Measurements from ENCODE around the gene CYB561D1.

Gene CYB561D1

GRCh38 chr1:109482242-109482641 lies 11.7 kb upstream of the CYB561D1 start:
- no peak for DNase-seq

- no peak for DNase-seq
Observed at GRCh38 chr1:109482791-109483671, 10.9 kb upstream of the CYB561D1 start.

- peak; percentile 86 for DNase-seq
Observed at GRCh38 chr1:109483672-109484518, 10.0 kb upstream of the CYB561D1 start, which contains the start of gene ATXN7L2. TSS of gene ATXN7L2 (plus strand) at chr1:109483905. CDS start at chr1:109483954, 49 bp downstream.

DNA sequence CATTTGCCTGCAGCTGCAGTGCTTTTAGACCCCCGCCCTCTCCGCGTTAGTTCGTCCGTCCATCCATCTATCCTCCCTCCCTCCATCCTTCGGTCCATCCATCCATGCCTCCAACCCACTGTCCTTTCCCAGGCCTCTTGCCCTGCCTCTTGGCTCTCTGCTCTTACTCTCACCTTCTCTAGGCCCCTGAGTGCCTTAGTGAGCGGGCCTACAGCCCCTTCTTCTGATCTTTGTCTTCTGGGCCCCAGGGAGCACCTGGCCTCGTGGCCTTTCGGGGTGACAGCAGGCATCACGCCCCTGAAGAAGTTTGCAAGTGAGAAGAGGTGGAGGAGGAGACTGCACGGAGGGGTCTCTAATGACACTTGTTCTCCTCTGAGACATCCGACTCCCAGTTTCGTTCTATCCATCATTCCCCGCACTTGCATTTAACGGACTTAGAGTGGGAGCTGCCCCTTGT lies 9.3 kb upstream of the CYB561D1 start:
- DNase-seq: peak; percentile 12

DNA sequence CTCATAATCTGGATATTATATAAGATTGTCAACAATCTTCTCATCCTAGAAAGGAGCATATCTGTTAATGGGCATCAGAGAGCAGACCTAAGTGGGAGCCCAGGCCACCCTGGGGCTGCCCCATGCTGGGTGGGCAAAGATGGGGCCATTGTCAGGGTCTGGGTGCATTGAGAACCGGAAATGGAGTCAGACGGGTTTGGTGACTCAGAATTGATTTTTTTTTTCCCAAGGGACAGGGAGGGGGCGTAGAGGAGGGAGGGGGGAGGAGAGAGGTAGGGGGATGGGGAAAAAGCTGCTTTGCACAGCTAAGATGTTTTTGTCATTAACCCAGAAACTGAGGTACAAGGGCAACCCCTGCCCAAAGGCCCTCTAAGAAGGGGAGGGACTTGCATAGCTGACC lies 8.9 kb upstream of the CYB561D1 start:
- no peak for DNase-seq

- no peak for DNase-seq
Observed at GRCh38 chr1:109487261-109487660, 6.6 kb upstream of the CYB561D1 start.

- peak; percentile 16 for DNase-seq
Observed at GRCh38 chr1:109488201-109488600, 5.7 kb upstream of the CYB561D1 start.

GRCh38 chr1:109488696-109489095 lies 5.2 kb upstream of the CYB561D1 start:
- no peak for DNase-seq

- DNase-seq: peak; percentile 56
Observed at GRCh38 chr1:109490029-109490933, 3.6 kb upstream of the CYB561D1 start.

- no peak for DNase-seq
Observed at GRCh38 chr1:109490934-109491302, 3.0 kb upstream of the CYB561D1 start.

DNA sequence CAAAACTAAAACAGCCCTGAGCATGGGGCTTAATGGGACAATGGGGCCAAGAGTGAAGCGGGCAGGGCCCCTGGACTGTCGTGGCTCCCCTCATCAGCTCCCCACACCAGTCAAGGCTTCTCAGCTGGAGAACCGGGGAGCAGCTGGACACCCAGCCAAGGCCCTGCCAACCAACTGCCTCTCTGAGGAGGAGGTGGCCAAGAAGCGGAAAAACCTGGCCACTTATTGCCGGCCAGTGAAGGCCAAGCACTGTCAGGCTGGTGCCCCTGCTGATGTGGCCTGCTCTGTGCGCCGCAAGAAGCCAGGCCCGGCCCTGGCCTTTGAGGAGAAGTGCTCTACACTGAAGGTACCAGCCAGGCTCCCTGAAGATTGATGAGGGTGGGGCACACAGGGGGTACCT lies 2.5 kb upstream of the CYB561D1 start:
- DNase-seq: no peak

DNA sequence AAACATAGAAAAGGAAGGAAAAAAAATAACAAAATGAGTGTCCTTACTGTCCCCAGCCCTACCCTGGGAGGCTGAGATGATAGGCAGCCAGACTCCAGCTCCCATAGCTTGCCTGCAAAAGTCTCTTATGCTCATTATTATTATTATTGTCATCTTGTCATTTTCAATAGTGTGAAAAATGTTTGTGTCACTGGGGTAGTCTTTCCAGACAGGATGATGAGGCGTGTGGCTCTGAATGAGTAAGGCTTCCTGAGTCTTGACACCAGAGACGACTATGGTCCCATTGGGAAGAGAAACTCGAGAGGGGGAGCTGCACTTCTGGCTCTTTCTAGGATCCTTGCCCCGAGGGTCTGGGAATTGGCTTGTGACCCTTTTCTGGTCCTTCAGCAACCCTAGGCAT lies 1.1 kb upstream of the CYB561D1 start:
- DNase-seq: no peak

DNA sequence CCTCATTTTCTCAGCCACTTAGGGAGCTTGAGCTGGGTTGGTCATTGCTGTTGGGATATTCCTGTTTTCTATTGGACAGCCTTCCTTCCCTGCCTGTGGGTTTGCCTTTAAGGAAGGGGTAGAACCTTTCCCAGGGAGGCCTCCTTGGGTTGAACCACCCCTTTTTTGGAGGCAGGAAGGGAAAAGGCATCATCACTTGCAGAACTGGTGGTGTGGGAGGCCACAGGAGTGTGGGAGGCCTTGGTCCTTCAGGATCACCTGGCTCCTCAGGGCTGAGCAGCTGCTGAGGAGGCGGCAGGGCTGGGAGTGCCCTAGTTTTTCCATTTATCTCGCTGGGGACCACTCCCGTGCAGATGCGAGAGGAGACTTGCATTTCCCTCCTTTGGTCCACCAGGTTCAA lies 667 bp upstream of the CYB561D1 start:
- DNase-seq: no peak

GRCh38 chr1:109495738-109496137 lies 1.8 kb downstream of the CYB561D1 start:
- DNase-seq: no peak

DNA sequence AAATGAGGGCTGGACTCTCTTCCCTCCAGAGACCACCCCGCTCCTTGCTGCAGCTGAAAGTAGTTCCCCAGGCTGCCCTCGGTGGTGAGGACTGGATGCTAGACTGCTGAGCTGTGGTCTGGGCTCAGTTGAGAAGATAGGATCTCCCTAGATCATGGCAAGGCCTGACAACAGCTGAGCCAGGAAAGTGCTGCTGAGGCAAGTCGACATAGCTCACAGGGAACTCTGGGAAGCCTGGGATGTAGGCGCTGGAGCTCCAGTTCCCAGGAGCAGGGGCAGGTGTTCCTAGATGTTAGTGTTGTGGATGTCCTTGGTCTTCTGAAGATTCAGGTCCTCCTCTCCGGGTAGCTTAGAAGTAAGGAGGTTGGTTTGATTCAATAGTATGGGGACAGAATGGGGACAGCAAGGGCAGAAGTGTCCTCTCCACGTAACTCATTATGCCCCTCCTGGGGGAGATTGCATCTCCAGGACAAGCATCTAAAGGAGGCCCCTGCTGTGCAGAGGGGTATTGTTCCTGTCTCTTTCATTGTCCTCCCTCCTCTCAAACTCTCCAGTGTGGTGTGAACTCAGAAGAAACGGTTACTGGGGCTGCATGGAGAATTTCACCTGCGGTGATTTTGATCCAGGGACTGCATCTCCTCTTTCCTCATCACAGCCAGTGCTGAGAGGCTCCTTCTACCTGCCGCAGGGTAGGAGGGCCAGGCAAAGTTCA lies 3.7 kb downstream of the CYB561D1 start:
- DNase-seq: no peak

- peak; percentile 36 for DNase-seq
Observed at GRCh38 chr1:109498161-109498801, 4.4 kb downstream of the CYB561D1 start.

DNA sequence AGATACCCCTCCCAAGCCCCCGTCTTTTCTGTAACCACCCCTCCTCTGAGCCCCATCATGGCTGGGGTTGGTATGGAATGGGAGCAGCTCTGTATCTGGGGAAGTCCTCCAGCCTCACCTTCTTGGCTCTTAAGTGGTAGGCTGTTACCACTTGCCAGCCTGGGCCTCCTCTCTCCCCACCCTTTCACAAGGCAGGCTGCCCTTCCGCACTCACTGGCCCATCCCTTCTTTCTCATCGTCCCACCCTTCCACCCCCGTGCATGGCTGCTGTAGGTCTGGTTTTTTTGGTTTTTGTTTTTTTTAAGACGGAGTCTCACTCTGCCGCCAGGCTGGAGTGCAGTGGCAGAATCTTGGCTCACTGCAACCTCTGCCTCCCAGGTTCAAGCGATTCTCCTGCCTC lies 5.2 kb downstream of the CYB561D1 start:
- DNase-seq: no peak

DNA sequence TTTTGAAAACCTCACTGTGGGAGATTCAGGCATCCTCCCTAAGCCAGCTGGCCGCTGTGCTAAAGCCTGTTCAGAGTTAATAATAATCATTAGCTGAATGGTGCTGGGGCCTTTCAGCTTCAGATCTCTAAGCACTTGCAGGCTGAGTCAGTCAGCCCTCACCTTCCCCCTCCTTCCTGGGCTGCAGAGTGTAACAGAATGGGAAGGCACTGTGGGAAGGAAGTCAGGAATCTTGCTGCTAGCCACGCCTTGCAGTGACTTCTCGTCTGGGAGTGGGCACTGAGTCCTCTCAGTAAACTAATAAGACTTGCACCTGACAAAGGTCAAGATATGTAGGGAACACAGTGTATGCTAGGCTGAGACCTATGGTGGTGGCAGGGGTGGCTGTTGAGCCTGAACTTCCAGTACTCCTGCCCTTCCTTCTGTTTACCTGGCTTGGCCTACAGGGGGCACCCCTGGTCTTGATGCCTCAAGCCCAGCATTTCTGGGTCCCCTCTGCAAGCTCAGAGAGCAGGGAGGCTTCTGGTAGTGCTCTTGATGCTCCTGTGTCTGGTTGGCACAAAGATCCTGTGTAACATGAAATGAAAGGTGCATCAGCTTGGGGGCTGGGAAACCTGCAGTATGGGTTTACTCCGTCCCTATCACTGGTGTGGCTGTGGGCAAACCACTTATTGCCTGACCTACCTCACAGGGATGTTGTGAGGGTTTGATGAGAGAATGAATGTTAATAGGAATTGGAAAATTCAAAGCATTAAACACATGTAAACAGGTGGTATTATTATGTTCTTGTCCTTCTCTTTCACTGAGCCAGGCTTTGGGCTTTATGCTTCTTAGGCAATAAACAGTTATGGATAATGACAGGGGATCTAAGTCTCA lies 6.0 kb downstream of the CYB561D1 start:
- DNase-seq: peak; percentile 37

DNA sequence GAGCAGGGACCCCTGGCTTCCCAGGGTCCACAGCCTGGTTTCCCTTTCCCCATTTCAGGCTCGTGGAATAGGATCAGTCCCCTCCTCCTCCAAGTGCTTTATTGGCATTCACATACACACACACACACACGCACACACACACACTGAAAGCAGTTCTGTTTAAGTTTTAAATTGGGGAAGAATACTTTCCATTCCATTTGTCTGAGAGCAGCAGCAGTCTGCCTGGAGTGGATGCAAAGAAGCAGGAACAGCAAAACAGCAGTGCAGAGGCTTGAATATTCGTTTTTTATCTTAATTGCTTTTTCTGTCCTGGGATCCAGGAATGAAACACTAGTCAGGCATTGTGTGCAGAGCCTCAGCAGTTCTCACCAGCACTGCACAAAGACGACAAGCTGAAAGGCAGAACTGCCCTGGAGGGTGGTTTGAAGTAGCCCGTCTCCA lies 7.1 kb downstream of the CYB561D1 start:
- DNase-seq: no peak

- DNase-seq: no peak
Observed at GRCh38 chr1:109501644-109502363, 7.9 kb downstream of the CYB561D1 start.

All from HCEC 1CT (cell line).